AG04450 (cell line): ENCODE results near the gene CFAP410. TPM values are rescaled to one million over a fixed set of nuclear protein-coding genes. Genes with fewer than 3 reads are reported as not detected.

Experiments used
- CTCF ChIA-PET: fragments of 300-600, 350-600 bp; formaldehyde crosslinking; extraction: SDS; loops from one replicate; lab custom pipeline; 2022; ENCODE audit warnings: antibody characterized with exemption, inconsistent platforms; lab: Charles Lee
- POLR2A ChIA-PET: fragments of 350-600 bp; formaldehyde crosslinking; extraction: SDS; loops from one replicate; lab custom pipeline; 2021; ENCODE audit warnings: antibody characterized with exemption, inconsistent platforms; lab: Yijun Ruan, JAX
- DNase-seq: peaks from one replicate; pipeline ENCODE4 v3.0.0-alpha.2; 2011; ENCODE audit warnings: low read depth, low spot score
- H3K27ac ChIP-seq: one replicate; pipeline ENCODE4 v1.5.1; 2012; ENCODE audit warnings: low read depth, low read length, control low read depth
- H3K27me3 ChIP-seq: one replicate; pipeline ENCODE4 v1.6.0; 2012; ENCODE audit warnings: low read length; ENCODE audit not compliant: control insufficient read depth, insufficient read depth
- H3K4me3 ChIP-seq: 2 replicates; pipeline ENCODE4 v1.5.1; 2011; ENCODE audit warnings: mild to moderate bottlenecking, low read depth, low read length, control low read depth
- H3K9me3 ChIP-seq: 2 replicates; pipeline ENCODE4 v1.5.1; 2012; ENCODE audit warnings: low read length; ENCODE audit not compliant: control insufficient read depth, insufficient read depth
- CTCF ChIP-seq: IDR thresholded peaks from 2 replicates; pipeline ENCODE4 v1.5.1; 2011; ENCODE audit warnings: low read depth, low read length, control low read depth, inconsistent platforms
- polyA plus RNA-seq: library from polyadenylated mRNA; depleted of rRNA; stranded (reverse); fragments of >200 nt; gene quantifications from 2 replicates; pipeline ENCODE4 v1.2.3, GENCODE V29; 2011

CFAP410 gene
- polyA plus RNA-seq, 1 experiment = 3.7 TPM

DNA sequence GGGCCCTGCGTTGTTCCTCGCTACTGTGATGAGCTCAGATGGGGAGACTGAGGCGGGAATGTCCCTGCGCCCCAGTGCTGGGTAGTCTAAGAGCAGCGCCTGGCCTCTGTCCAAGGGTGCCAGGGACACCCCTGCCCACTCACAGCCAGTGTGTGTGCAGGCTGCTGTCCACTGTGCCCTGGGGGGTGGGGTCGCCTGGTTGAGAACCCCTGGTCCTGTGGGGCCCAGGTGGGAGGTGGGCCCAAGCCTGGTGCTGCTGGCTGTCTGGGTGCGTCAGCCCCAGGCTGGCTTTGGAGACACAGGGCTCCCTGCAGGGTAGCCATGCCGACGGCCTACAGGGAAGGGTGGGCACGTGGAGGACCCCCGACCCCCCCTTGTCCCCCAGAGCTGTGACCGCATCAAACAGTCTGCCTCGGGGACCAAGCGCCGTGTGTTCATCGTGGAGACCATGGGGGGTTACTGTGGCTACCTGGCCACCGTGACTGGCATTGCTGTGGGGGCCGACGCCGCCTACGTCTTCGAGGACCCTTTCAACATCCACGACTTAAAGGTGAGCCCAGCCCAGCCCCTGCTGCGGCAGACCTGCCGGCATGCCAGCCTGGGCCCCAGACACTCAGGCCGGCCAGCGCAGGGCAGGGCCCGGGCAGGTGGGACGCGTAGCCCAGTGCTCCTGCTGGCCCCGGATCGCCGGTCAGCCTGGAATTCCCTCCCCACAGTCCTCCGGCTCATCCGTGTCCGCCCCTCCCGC lies 14.9 kb downstream of the CFAP410 start:
- H3K9me3 ChIP-seq = no peaks in the 10 kb centered on the region; the same call in 1 of the 2 replicates
- ChIA-PET CTCF (no interaction called here), POLR2A (no interaction called here)
- no peak for TF ChIP-seq CTCF
- no peak overlapping the region for H3K4me3 ChIP-seq
- DNase-seq = no peak
- H3K27ac ChIP-seq = no peak overlapping the region
- no peaks in the 10 kb centered on the region for H3K27me3 ChIP-seq

GRCh38 chr21:44323591-44323990 lies 15.6 kb downstream of the CFAP410 start:
- ChIA-PET CTCF (no interaction called here), POLR2A (no interaction called here)

GRCh38 chr21:44322621-44323325 lies 16.4 kb downstream of the CFAP410 start:
- H3K4me3 ChIP-seq = no peak overlapping the region

More at GRCh38 chr21:44323591-44323990, 15.6 kb downstream of the CFAP410 start:
- Histone ChIP-seq H3K9me3 (no peaks in the 10 kb centered on the region; the same call in 1 of the 2 replicates), H3K4me3 (no peak overlapping the region), H3K27me3 (no peaks in the 10 kb centered on the region), H3K27ac (no peak overlapping the region)
- no peak for DNase-seq
- TF ChIP-seq CTCF = no peak

DNA sequence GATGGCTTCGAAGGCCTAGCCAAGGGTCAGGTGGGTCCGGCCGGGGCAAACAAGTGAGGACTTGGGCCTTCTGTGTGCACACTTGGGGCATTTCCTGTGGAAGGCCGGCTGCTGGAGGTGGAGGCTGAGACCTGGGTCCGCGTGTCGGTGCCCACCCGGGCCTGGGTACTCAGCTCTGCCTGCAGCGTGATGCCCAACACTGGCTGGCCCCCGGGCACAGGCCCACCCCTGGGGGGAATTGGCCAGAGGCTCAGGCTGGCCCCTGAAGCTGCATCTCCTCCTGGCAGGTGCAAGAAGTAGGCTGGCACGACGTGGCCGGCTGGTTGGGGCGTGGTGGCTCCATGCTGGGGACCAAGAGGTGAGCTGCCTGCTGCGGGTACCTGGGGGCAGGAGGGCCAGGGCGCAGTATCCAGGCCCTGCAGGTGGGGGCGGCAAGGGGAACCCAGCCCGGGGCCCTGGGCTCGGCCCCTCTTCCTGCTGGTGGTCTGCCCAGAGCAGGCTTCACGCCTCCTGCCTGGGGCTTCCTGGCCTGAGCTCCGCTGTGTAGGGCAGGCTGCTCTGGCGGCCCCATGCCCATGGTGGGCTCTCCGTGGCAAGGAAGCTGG lies 17.2 kb downstream of the CFAP410 start:
- Histone ChIP-seq H3K27ac (no peak overlapping the region), H3K4me3 (no peak overlapping the region), H3K9me3 (no peaks in the 10 kb centered on the region; the same call in 1 of the 2 replicates), H3K27me3 (no peaks in the 10 kb centered on the region)
- no peak for TF ChIP-seq CTCF
- CTCF ChIA-PET = no interaction called here
- POLR2A ChIA-PET = no interaction called here
- no peak for DNase-seq

More at GRCh38 chr21:44322621-44323325, 16.4 kb downstream of the CFAP410 start:
- Histone ChIP-seq H3K27me3 (no peaks in the 10 kb centered on the region), H3K9me3 (no peaks in the 10 kb centered on the region; the same call in 1 of the 2 replicates), H3K27ac (no peak overlapping the region)
- ChIA-PET CTCF (no interaction called here), POLR2A (no interaction called here)
- no peak for TF ChIP-seq CTCF
- DNase-seq = no peak
